ENCODE results near the gene ZBTB25.

DNA sequence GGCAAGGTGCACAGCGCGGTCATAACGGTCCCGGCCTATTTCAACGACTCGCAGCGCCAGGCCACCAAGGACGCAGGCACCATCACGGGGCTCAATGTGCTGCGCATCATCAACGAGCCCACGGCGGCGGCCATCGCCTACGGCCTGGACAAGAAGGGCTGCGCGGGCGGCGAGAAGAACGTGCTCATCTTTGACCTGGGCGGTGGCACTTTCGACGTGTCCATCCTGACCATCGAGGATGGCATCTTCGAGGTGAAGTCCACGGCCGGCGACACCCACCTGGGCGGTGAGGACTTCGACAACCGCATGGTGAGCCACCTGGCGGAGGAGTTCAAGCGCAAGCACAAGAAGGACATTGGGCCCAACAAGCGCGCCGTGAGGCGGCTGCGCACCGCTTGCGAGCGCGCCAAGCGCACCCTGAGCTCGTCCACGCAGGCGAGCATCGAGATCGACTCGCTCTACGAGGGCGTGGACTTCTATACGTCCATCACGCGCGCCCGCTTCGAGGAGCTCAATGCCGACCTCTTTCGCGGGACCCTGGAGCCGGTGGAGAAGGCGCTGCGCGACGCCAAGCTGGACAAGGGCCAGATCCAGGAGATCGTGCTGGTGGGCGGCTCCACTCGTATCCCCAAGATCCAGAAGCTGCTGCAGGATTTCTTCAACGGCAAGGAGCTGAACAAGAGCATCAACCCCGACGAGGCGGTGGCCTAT lies 37.8 kb upstream of the ZBTB25 start:
- TF ChIP-seq, protein P1, sequence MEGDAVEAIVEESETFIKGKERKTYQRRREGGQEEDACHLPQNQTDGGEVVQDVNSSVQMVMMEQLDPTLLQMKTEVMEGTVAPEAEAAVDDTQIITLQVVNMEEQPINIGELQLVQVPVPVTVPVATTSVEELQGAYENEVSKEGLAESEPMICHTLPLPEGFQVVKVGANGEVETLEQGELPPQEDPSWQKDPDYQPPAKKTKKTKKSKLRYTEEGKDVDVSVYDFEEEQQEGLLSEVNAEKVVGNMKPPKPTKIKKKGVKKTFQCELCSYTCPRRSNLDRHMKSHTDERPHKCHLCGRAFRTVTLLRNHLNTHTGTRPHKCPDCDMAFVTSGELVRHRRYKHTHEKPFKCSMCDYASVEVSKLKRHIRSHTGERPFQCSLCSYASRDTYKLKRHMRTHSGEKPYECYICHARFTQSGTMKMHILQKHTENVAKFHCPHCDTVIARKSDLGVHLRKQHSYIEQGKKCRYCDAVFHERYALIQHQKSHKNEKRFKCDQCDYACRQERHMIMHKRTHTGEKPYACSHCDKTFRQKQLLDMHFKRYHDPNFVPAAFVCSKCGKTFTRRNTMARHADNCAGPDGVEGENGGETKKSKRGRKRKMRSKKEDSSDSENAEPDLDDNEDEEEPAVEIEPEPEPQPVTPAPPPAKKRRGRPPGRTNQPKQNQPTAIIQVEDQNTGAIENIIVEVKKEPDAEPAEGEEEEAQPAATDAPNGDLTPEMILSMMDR (conservative IDR thresholded peaks at IDR 0.05; ENCODE audit: low read length) = no peak
- no peak for TF ChIP-seq EZH2phosphoT487 (IDR thresholded peaks at IDR 0.05; ENCODE audit: borderline replicate concordance)
